NCI-H2171 (cell line): Measurements from ENCODE around the gene HSPA12B.

Experiments used
- DNase-seq: peaks from one replicate; lab custom pipeline; 2025; lab: John Stamatoyannopoulos, UW

Gene HSPA12B

DNA sequence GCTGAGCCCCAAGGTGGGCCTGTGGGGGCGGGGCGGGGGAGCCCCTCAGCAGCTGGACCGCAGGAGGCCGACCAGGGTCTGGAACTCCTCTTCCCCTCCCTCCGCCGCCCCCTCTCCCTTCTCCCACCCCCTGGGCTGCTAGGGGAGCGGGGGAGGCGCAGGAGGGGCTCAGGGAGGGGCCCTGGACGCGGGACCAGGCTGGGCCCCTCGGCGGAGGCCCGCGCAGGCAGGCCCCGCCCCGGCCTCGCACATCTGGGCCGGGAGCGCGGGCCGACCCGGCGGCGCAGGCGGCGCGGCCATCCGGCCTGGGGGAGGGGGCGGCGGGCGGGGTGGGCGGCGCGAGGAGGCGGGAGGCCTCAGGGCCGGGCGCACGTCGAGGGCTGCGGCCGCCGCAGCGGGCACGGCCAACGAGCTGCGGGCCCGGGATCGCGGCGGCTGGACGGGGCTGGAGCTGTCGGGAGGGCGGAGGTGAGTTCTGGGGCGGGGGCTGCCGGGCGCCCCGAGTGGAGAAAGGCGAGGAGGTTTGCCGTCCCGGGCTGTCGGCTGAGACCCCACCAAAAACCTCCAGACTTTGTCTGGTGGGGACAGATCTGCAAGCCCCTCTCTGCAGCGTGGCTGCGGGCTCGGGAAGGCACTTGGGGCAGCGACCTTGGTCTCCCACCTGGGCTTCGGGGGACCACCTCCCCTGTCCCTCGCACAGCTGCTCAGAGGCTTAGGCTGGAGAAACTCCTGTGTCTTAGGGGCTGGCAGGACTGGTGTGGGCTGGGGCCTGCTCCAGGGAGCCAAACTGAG, at the start of gene HSPA12B:
Gene HSPA12B, plus strand, starts transcription at position 359 of the 792 bp plus-strand sequence. CDS start 5,990 bp downstream, outside the sequence.
- DNase-seq = no peak

GRCh38 chr20:3685341-3685740, 47.1 kb upstream of the HSPA12B start:
- no peak for DNase-seq

- DNase-seq = no peak
Observed at GRCh38 chr20:3686421-3686820, 46.1 kb upstream of the HSPA12B start.

- no peak for DNase-seq
Observed at GRCh38 chr20:3686867-3687321, 45.6 kb upstream of the HSPA12B start.

DNA sequence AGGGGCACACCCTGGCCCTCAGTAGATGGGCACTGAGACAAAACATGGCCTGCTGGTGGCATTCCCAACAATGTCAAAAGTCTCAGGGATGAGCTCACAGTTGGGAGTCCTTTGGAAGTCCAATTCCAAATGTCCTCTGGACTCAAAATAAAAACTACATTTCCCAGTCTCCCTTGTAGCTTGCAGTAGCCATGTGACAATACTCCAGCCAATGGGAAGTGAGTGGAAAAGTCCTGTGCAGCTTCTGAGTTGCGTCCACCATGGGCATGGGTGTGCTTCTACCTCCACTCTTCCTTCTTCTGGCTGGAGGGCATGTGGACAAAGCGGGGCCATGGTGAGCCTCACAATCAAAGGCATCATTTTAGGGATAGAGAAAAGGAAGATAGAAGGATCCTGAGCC, 44.8 kb upstream of the HSPA12B start:
- no peak for DNase-seq

DNA sequence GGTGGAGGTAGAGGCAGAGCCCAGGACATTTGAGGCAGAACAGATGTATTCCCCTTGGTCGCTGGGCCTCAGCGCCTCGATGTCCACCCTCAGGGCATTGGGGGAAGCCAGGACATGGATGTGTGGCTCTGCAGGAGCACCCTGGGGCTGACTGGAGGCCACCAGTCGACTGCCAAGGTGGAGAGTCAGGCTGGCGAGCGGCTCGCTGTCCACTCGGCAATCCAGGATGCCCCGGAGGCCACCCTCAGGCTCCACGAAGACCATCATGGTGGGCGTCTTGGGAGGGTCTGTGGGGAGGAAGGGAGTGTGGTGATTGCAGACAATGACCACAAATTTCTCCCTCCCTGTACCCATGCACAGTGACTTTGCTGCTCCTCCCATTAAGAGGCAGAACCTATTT, 42.5 kb upstream of the HSPA12B start:
- DNase-seq = no peak

GRCh38 chr20:3690413-3690812, 42.1 kb upstream of the HSPA12B start:
- DNase-seq = no peak

DNA sequence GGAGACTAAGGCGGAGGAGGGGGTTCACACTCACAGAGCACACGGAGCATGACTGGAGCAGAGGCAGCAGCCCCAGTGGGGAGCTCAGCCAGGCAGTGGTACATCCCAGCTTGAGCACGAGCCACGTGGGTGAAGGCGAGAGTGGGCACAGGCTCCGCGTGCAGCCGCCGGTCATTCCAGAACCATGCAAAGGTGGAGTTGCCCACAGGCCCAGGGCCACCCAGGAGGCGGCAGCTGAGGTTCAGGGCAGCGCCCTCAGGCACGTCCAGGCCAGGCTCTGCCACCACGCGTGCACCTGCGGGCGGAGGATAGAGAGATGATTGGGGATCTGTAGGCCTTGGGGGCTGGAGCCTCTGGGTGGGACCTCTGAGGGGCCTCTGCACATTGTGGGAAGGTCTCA, 41.2 kb upstream of the HSPA12B start:
- no peak for DNase-seq

GRCh38 chr20:3691897-3692296, 40.6 kb upstream of the HSPA12B start:
- no peak for DNase-seq

DNA sequence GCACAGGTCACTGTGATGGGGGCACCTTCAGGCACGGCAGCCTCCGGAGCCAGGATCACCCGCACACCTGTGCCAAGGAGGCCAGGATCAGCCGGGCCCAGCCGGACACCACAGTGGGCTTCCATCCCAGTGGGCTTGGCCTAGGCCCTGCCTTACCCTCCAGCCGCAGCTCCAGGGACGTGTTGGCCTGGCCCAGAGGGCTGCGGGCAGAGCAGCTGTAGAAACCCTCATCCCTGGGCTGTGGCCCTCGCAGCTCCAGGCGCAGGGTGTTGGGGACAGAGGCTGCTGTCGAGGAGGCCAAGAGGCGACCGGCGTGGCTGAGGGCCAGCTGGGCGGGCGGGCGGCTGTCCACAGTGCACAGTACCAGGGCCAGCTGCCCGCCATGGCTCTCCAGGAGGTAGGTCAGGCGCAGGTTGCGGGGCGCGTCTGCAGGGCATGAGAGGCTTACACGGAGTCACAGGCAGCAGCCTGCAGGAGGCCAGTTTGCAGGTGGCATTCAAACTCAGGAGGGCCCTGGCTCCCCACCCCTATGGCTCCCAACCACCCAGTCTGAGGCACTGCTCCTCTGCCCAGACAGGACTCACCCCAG, 39.7 kb upstream of the HSPA12B start:
- no peak for DNase-seq

DNA sequence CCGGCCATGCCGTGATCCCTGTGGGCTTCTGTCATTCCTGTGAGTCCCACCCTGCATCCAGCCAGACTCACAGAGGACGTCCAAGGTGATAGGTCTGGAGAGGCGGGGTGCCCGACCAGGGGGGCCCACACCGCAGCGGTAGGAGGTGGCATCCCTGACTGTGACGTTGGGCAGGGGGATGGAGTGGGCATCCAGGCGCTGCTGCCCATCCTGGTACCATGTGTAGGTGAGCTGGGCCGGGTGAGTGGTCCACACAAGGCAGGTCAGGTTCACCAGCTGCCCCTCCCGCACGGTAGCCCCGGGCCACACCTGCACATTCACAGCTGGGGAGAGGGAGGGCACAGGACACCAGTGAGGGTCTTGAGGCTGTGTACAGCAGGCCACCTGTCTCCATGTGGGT, 39.1 kb upstream of the HSPA12B start:
- no peak for DNase-seq

DNA sequence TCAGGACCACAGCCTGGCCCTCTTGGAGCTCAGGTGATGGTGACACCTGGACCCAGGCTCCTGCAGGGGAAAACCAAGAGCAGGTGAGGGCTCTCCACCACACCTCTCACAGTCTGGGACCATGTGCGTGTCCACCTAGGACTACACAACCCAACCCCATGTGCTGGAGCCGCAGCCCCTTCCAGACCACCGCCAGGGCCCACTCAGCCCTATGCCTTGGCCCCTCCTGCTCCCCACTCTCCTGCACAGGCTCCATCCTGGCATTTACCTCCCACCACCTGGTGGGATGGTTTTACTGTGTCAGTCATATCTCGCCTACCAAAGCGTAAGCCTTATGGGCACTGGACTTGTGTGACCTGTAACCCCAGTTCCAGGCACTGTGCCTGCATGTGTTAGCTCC, 37.6 kb upstream of the HSPA12B start:
- no peak for DNase-seq

GRCh38 chr20:3696200-3696599, 36.3 kb upstream of the HSPA12B start:
- no peak for DNase-seq

GRCh38 chr20:3696745-3697587, 35.5 kb upstream of the HSPA12B start:
- DNase-seq = no peak

DNA sequence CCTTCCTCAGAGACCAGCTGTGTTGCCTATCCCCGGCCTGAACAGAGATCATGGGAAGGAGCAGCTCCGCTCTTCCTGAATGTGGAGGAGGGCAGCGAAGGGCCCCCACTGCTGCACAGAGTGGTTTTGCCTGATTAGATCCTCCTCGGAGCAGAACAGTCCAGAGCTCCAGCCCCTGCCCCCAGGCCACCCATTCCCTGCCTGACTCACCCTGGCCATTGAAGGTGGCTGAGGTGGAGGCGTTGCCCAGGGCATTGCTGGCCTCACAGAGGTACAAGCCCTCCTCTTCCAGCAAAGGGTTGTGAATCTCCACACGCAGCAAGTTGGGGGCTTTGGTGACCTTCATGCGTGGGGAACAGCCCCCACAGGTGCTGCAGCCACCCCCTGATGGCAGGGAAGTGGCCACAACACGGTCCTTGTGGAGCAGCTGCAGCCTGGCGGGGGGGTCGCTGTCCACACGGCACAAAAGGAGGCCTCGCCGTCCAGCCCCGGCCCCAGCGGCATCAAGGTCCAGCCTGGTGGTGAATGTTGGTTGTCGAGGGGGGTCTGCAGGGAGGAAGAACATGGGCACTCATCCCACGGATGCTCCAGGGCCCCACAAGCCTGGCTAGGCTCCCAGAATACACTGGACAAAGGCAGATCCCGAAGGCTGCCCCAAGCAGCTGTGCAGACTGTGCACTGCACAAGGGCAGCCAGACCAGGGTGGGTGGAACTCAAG, 34.7 kb upstream of the HSPA12B start:
- no peak for DNase-seq

GRCh38 chr20:3698591-3699001, 33.9 kb upstream of the HSPA12B start:
- no peak for DNase-seq

GRCh38 chr20:3699037-3699436, 33.4 kb upstream of the HSPA12B start:
- no peak for DNase-seq

- DNase-seq = no peak
Observed at GRCh38 chr20:3701061-3701998, 31.2 kb upstream of the HSPA12B start.

DNA sequence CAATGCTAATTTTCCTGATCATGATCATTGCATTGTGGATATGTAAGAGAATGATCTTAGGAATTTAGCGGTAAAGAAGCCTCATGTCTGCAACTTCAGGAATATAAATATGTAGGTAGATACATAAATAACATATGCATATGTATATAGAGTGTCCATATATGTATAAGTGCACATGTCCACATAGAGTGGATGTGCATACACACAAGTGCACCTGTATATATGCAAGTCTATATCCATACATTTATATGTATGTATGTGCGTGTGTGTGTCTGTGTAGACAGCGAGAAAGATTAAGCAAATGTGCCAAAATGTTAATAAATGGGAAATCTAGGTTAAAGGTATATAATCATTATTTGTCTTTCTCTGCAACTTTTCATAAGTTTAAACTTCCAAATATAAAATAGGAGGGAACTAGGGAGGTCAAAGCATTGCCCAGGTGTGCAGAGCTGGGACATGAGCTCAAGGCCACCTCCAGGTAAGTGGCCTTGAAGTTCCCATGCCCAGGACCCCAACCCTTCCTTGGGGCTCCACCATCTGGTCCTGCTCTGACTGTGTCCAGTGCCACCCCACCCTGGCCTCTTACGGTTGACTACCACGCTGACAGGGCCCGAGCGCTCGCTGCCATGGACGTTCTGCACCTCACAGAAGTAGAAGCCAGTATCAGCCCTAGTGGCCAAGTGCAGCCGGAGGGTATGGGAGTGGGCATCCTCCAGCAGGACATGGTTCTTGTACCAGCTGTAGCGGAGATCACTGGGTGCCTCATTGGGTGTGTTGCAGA, 29.7 kb upstream of the HSPA12B start:
- DNase-seq = no peak

GRCh38 chr20:3704087-3704486, 28.4 kb upstream of the HSPA12B start:
- DNase-seq = no peak
